Measurements from ENCODE around the gene PHTF2.

GRCh38 chr7:77806425-77806824 lies 7.9 kb downstream of the PHTF2 start:
- no peak for TF ChIP-seq CTCF (IDR thresholded peaks at IDR 0.05)
- TF ChIP-seq POLR2AphosphoS5 (IDR thresholded peaks at IDR 0.05): no peak
- TF ChIP-seq POLR2A (IDR thresholded peaks at IDR 0.05): no peak
- TF ChIP-seq EP300 (IDR thresholded peaks at IDR 0.05): no peak
